ENCODE data around the gene CD55. TPM values are rescaled to one million over a fixed set of nuclear protein-coding genes. Genes with fewer than 3 reads are reported as not detected.

CD55 gene
- polyA plus RNA-seq, 1 of the 3 experiments (the other 2 are of a cell fraction): 10.4 TPM

- no peaks in the 10 kb centered on the region for H3K9me2 ChIP-seq
- no peak overlapping the region for H3K4me3 ChIP-seq (ENCODE audit: low read depth in 2 of 2, low read length in 1 of 2)
- H3K9ac ChIP-seq: no peak overlapping the region
- ChIA-PET CTCF (no interaction called here), POLR2A (no interaction called here)
- H3K27me3 ChIP-seq (ENCODE audit: insufficient read depth): no peaks in the 10 kb centered on the region
- no peaks in the 10 kb centered on the region for H3F3A ChIP-seq (replicated peaks; ENCODE audit: insufficient read depth)
- no peaks in the 10 kb centered on the region for H4K20me1 ChIP-seq (ENCODE audit: insufficient read depth)
- no peak overlapping the region for H2AFZ ChIP-seq (ENCODE audit: low read depth)
- TF ChIP-seq CHD2 (IDR thresholded peaks at IDR 0.05; ENCODE audit: low read length, partially characterized antibody): no peak
- TF ChIP-seq SIN3A (IDR thresholded peaks at IDR 0.05; ENCODE audit: borderline replicate concordance, low read depth, low read length): no peak
- TF ChIP-seq SMC3 (IDR thresholded peaks at IDR 0.05; ENCODE audit: low read depth, low read length): no peak
- no peak for TF ChIP-seq MAX (IDR thresholded peaks at IDR 0.05; ENCODE audit: low read depth)
- TF ChIP-seq GABPA (IDR thresholded peaks at IDR 0.05; ENCODE audit: low read depth): no peak
- no peak for TF ChIP-seq IRF3 (IDR thresholded peaks at IDR 0.05; ENCODE audit: low read depth, low read length)
- TF ChIP-seq TAF1 (IDR thresholded peaks at IDR 0.05; ENCODE audit: borderline replicate concordance, low read depth, low read length): no peak
- no peak for TF ChIP-seq NRF1 (IDR thresholded peaks at IDR 0.05; ENCODE audit: low read depth, low read length)
- no peak for TF ChIP-seq EZH2phosphoT487 (IDR thresholded peaks at IDR 0.05; ENCODE audit: borderline replicate concordance, low read depth)
- no peak for TF ChIP-seq RXRA (IDR thresholded peaks at IDR 0.05; ENCODE audit: borderline replicate concordance, low read depth)
- TF ChIP-seq ZBTB33 (IDR thresholded peaks at IDR 0.05; ENCODE audit: borderline replicate concordance, low read depth): no peak
- no peak for TF ChIP-seq REST (IDR thresholded peaks at IDR 0.05; ENCODE audit: low read depth, low read length)
- no peak for TF ChIP-seq RCOR1 (IDR thresholded peaks at IDR 0.05; ENCODE audit: low read length)
- no peak for TF ChIP-seq GATA2 (CRISPR knock-in tag; IDR thresholded peaks at IDR 0.05)
- no peak for TF ChIP-seq FOSL2 (IDR thresholded peaks at IDR 0.05; ENCODE audit: borderline replicate concordance, low read depth)
- no peak for TF ChIP-seq USF2 (IDR thresholded peaks at IDR 0.05; ENCODE audit: borderline replicate concordance, low read depth, low read length)
- TF ChIP-seq RAD21 (IDR thresholded peaks at IDR 0.05; ENCODE audit: low read length): no peak
- TF ChIP-seq JUND (IDR thresholded peaks at IDR 0.05): no peak
- H3K36me3 ChIP-seq (replicated peaks in 1 of 2; ENCODE audit: control insufficient read depth in 1 of 2, insufficient read depth in 2 of 2, low read length in 1 of 2): no peaks in the 10 kb centered on the region
- H3K27ac ChIP-seq (ENCODE audit: low read depth in 2 of 2, low read length in 1 of 2): no peak overlapping the region
- DNase-seq: no peak
- H3K4me2 ChIP-seq: no peak overlapping the region
- no peaks in the 10 kb centered on the region for H3K4me1 ChIP-seq (ENCODE audit: control insufficient read depth in 1 of 2, insufficient read depth in 2 of 2, low read depth in 1 of 2, low read length in 1 of 2)
- H3K79me2 ChIP-seq (ENCODE audit: insufficient read depth): no peaks in the 10 kb centered on the region
- WGBS (ENCODE audit: low lambda C conversion rate): 25% methylated on average over 6 of the region's 6 CpGs
- no peaks in the 10 kb centered on the region for H3K9me3 ChIP-seq
Observed at GRCh38 chr1:207335695-207336363, 14.4 kb downstream of the CD55 start.
